Activated CD8-positive, alpha-beta memory T cell treated with anti-CD3 and anti-CD28 coated beads for 36 hours (primary cell): ENCODE results near the gene RASA1. TPM values are rescaled to one million over a fixed set of nuclear protein-coding genes. Genes with fewer than 3 reads are reported as not detected.

Source experiments
- CTCF ChIA-PET: fragments of 350-600 bp; sonication (Branson Sonifier 250); formaldehyde crosslinking; loops from one replicate; lab custom pipeline; 2021; ENCODE audit warnings: antibody characterized with exemption; lab: Charles Lee
- POLR2A ChIA-PET: fragments of 350-600 bp; sonication (Branson Sonifier 250); formaldehyde crosslinking; loops from one replicate; lab custom pipeline; 2021; ENCODE audit warnings: antibody characterized with exemption; lab: Charles Lee
- total RNA-seq, 2 experiments: library from RNA; stranded (reverse); gene quantifications; one replicate each; pipeline ENCODE4 v1.2.3, GENCODE V29; 2021

Gene RASA1
- total RNA-seq, 2 experiments from 2014 or later: 22.9 to 24.1 TPM

- ChIA-PET POLR2A (no interaction called here), CTCF (no interaction called here)
Observed at GRCh38 chr5:87393331-87393730, 125.6 kb downstream of the RASA1 start.

GRCh38 chr5:87394411-87395165 lies 126.9 kb downstream of the RASA1 start:
- ChIA-PET POLR2A (no interaction called here), CTCF (no interaction called here)

- ChIA-PET CTCF (interaction anchor here (1.8 kb wide), 1 partner anchor 13 kb away, joined by 4 read pairs; no protein-coding TSS in a partner anchor), POLR2A (interaction anchor here (0.6 kb wide), 1 partner anchor 70 kb away, joined by 4 read pairs; no protein-coding TSS in a partner anchor)
Observed at GRCh38 chr5:87398981-87399614, 131.4 kb downstream of the RASA1 start.

- POLR2A ChIA-PET: no interaction called here
- CTCF ChIA-PET: interaction anchor here (0.6 to 1.8 kb wide), 2 partner anchors 12 to 240 kb away, joined by 3 to 4 read pairs; no protein-coding TSS in a partner anchor
Observed at GRCh38 chr5:87399720-87400119, 132.0 kb downstream of the RASA1 start.

GRCh38 chr5:87400305-87400899 lies 132.7 kb downstream of the RASA1 start:
- POLR2A ChIA-PET: no interaction called here
- CTCF ChIA-PET: interaction anchor here (0.6 to 1.8 kb wide), 2 partner anchors 11 to 240 kb away, joined by 3 to 4 read pairs; no protein-coding TSS in a partner anchor

- CTCF ChIA-PET: no interaction called here
Observed at GRCh38 chr5:87401626-87402025, 133.9 kb downstream of the RASA1 start.

GRCh38 chr5:87403409-87403808 lies 135.7 kb downstream of the RASA1 start:
- POLR2A ChIA-PET: interaction anchor here (0.6 kb wide), 1 partner anchor 68 kb away, joined by 10 read pairs; no protein-coding TSS in a partner anchor

More at GRCh38 chr5:87401626-87402025, 133.9 kb downstream of the RASA1 start:
- POLR2A ChIA-PET: no interaction called here

GRCh38 chr5:87403899-87404298 lies 136.2 kb downstream of the RASA1 start:
- POLR2A ChIA-PET: no interaction called here
- CTCF ChIA-PET: no interaction called here

More at GRCh38 chr5:87403409-87403808, 135.7 kb downstream of the RASA1 start:
- CTCF ChIA-PET: no interaction called here

GRCh38 chr5:87404359-87404758 lies 136.7 kb downstream of the RASA1 start:
- ChIA-PET CTCF (no interaction called here), POLR2A (no interaction called here)

GRCh38 chr5:87405472-87406155 lies 137.9 kb downstream of the RASA1 start:
- POLR2A ChIA-PET: no interaction called here
- CTCF ChIA-PET: no interaction called here

- CTCF ChIA-PET: no interaction called here
- POLR2A ChIA-PET: no interaction called here
Observed at GRCh38 chr5:87408204-87408603, 140.5 kb downstream of the RASA1 start.

GRCh38 chr5:87410931-87411330 lies 143.2 kb downstream of the RASA1 start:
- CTCF ChIA-PET: no interaction called here
- POLR2A ChIA-PET: interaction anchor here (1.2 kb wide), 1 partner anchor 143 kb away, joined by 3 read pairs; the partner anchor contains the start of gene RASA1

GRCh38 chr5:87411586-87411972 lies 143.9 kb downstream of the RASA1 start:
- ChIA-PET POLR2A (interaction anchor here (1.2 kb wide), 1 partner anchor 144 kb away, joined by 3 read pairs; the partner anchor contains the start of gene RASA1), CTCF (interaction anchor here (0.6 to 0.8 kb wide), 2 partner anchors 12 to 295 kb away, joined by 3 to 4 read pairs; no protein-coding TSS in a partner anchor)

GRCh38 chr5:87411973-87412629 lies 144.4 kb downstream of the RASA1 start:
- POLR2A ChIA-PET: interaction anchor here (0.5 to 1.3 kb wide), 3 partner anchors 144 to 221 kb away, joined by 3 to 4 read pairs (median 3); partner anchors contain the start of gene RASA1

GRCh38 chr5:87412630-87413342 lies 145.1 kb downstream of the RASA1 start, which contains the start of gene CCNH:
TSS of gene CCNH (minus strand) at chr5:87412930. CDS start at chr5:87412794, 136 bp downstream.
- POLR2A ChIA-PET: interaction anchor here (0.5 to 1.3 kb wide), 2 partner anchors 145 to 221 kb away, joined by 3 to 4 read pairs; no protein-coding TSS in a partner anchor

More at GRCh38 chr5:87411973-87412629, 144.4 kb downstream of the RASA1 start:
- CTCF ChIA-PET: interaction anchor here (0.6 to 0.8 kb wide), 2 partner anchors 12 to 295 kb away, joined by 3 to 4 read pairs; no protein-coding TSS in a partner anchor

GRCh38 chr5:87413343-87413645 lies 145.6 kb downstream of the RASA1 start:
- POLR2A ChIA-PET: interaction anchor here (1.3 kb wide), 1 partner anchor 145 kb away, joined by 4 read pairs; no protein-coding TSS in a partner anchor
- CTCF ChIA-PET: no interaction called here

More at GRCh38 chr5:87412630-87413342, 145.1 kb downstream of the RASA1 start, which contains the start of gene CCNH:
- CTCF ChIA-PET: no interaction called here

GRCh38 chr5:87418506-87418905 lies 150.8 kb downstream of the RASA1 start:
- POLR2A ChIA-PET: no interaction called here
- CTCF ChIA-PET: no interaction called here

- POLR2A ChIA-PET: no interaction called here
- CTCF ChIA-PET: no interaction called here
Observed at GRCh38 chr5:87421307-87421706, 153.6 kb downstream of the RASA1 start.
